CD4-positive, alpha-beta T cell (primary cell): Measurements from ENCODE around the gene MEF2A. TPM values are rescaled to one million over a fixed set of nuclear protein-coding genes. Genes with fewer than 3 reads are reported as not detected.

ENCODE experiments used
- ATAC-seq: fragments of 200-7000 bp; cut with Tn5 transposase; one replicate; pipeline ENCODE4 v1.10.0; 2022; ENCODE audit warnings: mild to moderate bottlenecking; ENCODE audit not compliant: poor library complexity
- CTCF ChIA-PET: fragments of 350-600 bp; sonication (Branson Sonifier 250); formaldehyde crosslinking; loops from one replicate; lab custom pipeline; 2021; ENCODE audit warnings: antibody characterized with exemption, inconsistent platforms; lab: Charles Lee
- POLR2A ChIA-PET: fragments of 350-600 bp; sonication (Branson Sonifier 250); formaldehyde crosslinking; loops from one replicate; lab custom pipeline; 2021; ENCODE audit warnings: antibody characterized with exemption, inconsistent platforms; lab: Charles Lee
- DNase-seq, 14 experiments: peaks; one replicate each; pipeline ENCODE4 v3.0.0-alpha.2; 2013 to 2020; ENCODE audit warnings: mixed read lengths in 2 of 14
- H3K27ac ChIP-seq, 2 donors: one replicate each; pipeline versions ENCODE4 v1.5.1 to v1.7.0; 2013; ENCODE audit warnings: low read length in 2 of 2, low read depth in 1 of 2, mild to moderate bottlenecking in 1 of 2
- H3K27me3 ChIP-seq, 2 experiments: 1 replicate in 1 of 2; 2 replicates in 1 of 2; pipeline versions ENCODE4 v1.6.1 to v1.7.0; 2013; ENCODE audit warnings: low read length in 2 of 2, control low read depth in 1 of 2, mild to moderate bottlenecking in 1 of 2, moderate library complexity in 1 of 2; ENCODE audit not compliant: insufficient read depth in 2 of 2, control insufficient read depth in 1 of 2
- H3K36me3 ChIP-seq: one replicate; pipeline ENCODE4 v1.6.1; 2013; ENCODE audit warnings: low read length, control low read depth; ENCODE audit not compliant: insufficient read depth
- H3K4me1 ChIP-seq: one replicate; pipeline ENCODE4 v1.6.1; 2013; ENCODE audit warnings: low read length, control low read depth; ENCODE audit not compliant: insufficient read depth
- H3K4me3 ChIP-seq: one replicate; pipeline ENCODE4 v1.5.1; 2013; ENCODE audit warnings: mild to moderate bottlenecking, low read length, moderate library complexity
- H3K9me3 ChIP-seq, 2 experiments: 1 replicate in 1 of 2; 2 replicates in 1 of 2; pipeline versions ENCODE4 v1.6.1 to v1.7.0; 2013; ENCODE audit warnings: low read length in 2 of 2, mild to moderate bottlenecking in 2 of 2, control low read depth in 1 of 2, moderate library complexity in 1 of 2; ENCODE audit not compliant: control insufficient read depth in 1 of 2, insufficient read depth in 1 of 2
- H3K27ac Mint-ChIP-seq: one replicate; pipeline ENCODE4 v1.8.0; 2020; ENCODE audit warnings: mixed read lengths
- H3K27me3 Mint-ChIP-seq: one replicate; pipeline ENCODE4 v1.8.0; 2021; ENCODE audit warnings: mixed read lengths
- H3K36me3 Mint-ChIP-seq: one replicate; pipeline ENCODE4 v1.8.0; 2021; ENCODE audit warnings: low read depth, mixed read lengths
- H3K4me1 Mint-ChIP-seq: one replicate; pipeline ENCODE4 v1.8.0; 2021; ENCODE audit warnings: low read depth, mixed read lengths
- H3K4me3 Mint-ChIP-seq: one replicate; pipeline ENCODE4 v1.8.0; 2020; ENCODE audit warnings: mild to moderate bottlenecking, mixed read lengths
- H3K9me3 Mint-ChIP-seq: one replicate; pipeline ENCODE4 v1.8.0; 2020; ENCODE audit warnings: mixed read lengths
- intact Hi-C, 2 experiments: fragments of 100-400 bp; cut with DNase I in 1 of 2; cut with micrococcal nuclease in 1 of 2; formaldehyde crosslinking; loops; one replicate each; pipeline versions ENCODE4 v1.15.1 to v1.9.0; 2023 to 2025; cut with DNase I, micrococcal nuclease
- total RNA-seq, 174 experiments: library from RNA in 2 of 174; stranded (reverse) in 2 of 174; gene quantifications; one replicate each; pipeline ENCODE4 v1.2.3 and lab custom pipeline; 2021 to 2026
- TF ChIP-seq, protein P1 (sequence below): fragments of 200-600 bp; IDR thresholded peaks from one replicate; pipeline ENCODE4 v1.8.0; 2022; ENCODE audit warnings: antibody characterized with exemption, mild to moderate bottlenecking

MEF2A gene
- total RNA-seq, 2 experiments from 2014 or later: 23.2 to 24.9 TPM

DNA sequence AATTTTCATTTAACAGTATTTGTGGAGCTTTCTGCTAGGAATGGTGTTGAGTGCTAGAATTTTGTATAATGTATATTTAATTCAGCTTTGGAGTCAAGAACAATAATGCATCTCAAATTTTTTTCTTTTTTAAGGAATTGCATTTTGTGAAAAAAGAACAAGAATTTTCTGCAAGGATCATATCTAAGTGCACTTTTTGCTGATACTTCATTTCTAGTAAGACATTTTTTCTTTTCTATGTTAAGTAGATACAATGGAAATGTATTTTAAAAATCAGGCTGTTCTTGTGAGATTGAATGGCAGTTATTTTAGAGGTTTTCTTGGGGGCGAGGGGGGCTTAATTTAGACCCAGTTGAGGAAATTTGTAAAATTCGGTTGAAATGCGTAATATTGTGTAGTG lies 32.5 kb downstream of the MEF2A start:
- Mint-ChIP-seq H3K27me3 (no peaks in the 10 kb centered on the region), H3K27ac (no peak overlapping the region), H3K4me3 (no peak overlapping the region), H3K9me3 (peaks cover 9% of the 10 kb centered on the region), H3K4me1 (peaks cover 45% of the 10 kb centered on the region), H3K36me3 (peaks cover 79% of the 10 kb centered on the region)
- no peak for DNase-seq
- intact Hi-C loops: no loop called here
- no peak for ATAC-seq
- Histone ChIP-seq H3K4me3 (no peak overlapping the region), H3K9me3 (peaks cover 3 to 5% of the 10 kb centered on the region in 2 experiments), H3K36me3 (peaks cover 15% of the 10 kb centered on the region), H3K27me3 (no peaks in the 10 kb centered on the region), H3K4me1 (no peaks in the 10 kb centered on the region), H3K27ac (no peak overlapping the region)
- TF ChIP-seq, protein P1, sequence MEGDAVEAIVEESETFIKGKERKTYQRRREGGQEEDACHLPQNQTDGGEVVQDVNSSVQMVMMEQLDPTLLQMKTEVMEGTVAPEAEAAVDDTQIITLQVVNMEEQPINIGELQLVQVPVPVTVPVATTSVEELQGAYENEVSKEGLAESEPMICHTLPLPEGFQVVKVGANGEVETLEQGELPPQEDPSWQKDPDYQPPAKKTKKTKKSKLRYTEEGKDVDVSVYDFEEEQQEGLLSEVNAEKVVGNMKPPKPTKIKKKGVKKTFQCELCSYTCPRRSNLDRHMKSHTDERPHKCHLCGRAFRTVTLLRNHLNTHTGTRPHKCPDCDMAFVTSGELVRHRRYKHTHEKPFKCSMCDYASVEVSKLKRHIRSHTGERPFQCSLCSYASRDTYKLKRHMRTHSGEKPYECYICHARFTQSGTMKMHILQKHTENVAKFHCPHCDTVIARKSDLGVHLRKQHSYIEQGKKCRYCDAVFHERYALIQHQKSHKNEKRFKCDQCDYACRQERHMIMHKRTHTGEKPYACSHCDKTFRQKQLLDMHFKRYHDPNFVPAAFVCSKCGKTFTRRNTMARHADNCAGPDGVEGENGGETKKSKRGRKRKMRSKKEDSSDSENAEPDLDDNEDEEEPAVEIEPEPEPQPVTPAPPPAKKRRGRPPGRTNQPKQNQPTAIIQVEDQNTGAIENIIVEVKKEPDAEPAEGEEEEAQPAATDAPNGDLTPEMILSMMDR: no peak
- ChIA-PET POLR2A (no interaction called here), CTCF (no interaction called here)

DNA sequence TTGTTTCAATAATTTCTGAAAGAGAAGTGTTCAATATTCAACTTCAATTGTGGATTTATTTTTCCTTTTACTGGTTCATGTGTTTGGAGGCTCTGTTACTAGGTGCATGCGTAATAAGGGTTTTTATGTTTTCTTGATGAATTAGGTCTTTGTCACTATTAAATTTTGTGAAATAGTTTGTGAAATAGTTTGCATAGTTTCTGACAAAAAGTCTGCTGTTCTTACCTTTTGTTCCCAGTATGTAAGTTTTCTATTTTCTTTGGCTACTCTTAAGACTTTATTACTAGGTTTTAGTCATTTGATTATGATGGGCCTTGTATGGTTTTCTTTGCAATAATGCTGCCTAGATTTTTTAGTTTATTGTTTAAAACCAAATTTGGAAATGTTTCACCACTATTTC lies 38.0 kb downstream of the MEF2A start:
- Histone ChIP-seq H3K4me1 (no peaks in the 10 kb centered on the region), H3K36me3 (peaks cover 14% of the 10 kb centered on the region), H3K4me3 (no peak overlapping the region), H3K27me3 (no peaks in the 10 kb centered on the region), H3K27ac (no peak overlapping the region), H3K9me3 (no peaks in the 10 kb centered on the region)
- peaks cover 6% of the 10 kb centered on the region for H3K9me3 Mint-ChIP-seq
- POLR2A ChIA-PET: no interaction called here
- no peak overlapping the region for H3K27ac Mint-ChIP-seq
- H3K36me3 Mint-ChIP-seq: peaks cover 54% of the 10 kb centered on the region
- TF ChIP-seq, protein P1: no peak
- DNase-seq (no peak), ATAC-seq (no peak)
- no peak overlapping the region for H3K4me3 Mint-ChIP-seq
- H3K27me3 Mint-ChIP-seq: no peaks in the 10 kb centered on the region
- intact Hi-C loops: no loop called here
- peaks cover 76% of the 10 kb centered on the region for H3K4me1 Mint-ChIP-seq
- CTCF ChIA-PET: no interaction called here

DNA sequence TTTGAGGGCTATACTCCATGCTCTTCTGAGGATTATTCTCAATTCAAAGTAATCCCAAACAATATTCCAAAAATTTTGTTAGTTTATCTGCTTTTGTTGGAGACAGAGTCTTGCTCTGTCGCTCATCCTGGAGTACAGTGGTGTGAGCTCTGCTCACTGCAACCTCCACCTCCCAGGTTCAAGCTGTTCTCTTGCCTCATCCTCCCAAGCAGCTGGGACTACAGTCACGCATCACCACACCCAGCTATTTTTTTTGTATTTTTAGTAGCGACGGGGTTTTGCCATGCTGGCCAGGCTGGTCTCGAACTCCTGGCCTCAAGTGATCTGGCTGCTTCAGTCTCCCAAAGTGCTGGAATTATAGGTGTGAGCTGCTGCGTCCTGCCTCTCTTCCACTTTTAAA lies 39.1 kb downstream of the MEF2A start:
- ChIA-PET CTCF (no interaction called here), POLR2A (interaction anchor here (0.7 kb wide), 1 partner anchor 745 kb away, joined by 3 read pairs; no protein-coding TSS in a partner anchor)
- Histone ChIP-seq H3K4me3 (no peak overlapping the region), H3K4me1 (no peaks in the 10 kb centered on the region), H3K27me3 (no peaks in the 10 kb centered on the region), H3K9me3 (no peaks in the 10 kb centered on the region), H3K27ac (no peak overlapping the region), H3K36me3 (peaks cover 7% of the 10 kb centered on the region)
- TF ChIP-seq, protein P1: no peak
- no peak for DNase-seq
- H3K9me3 Mint-ChIP-seq: peaks cover 6% of the 10 kb centered on the region
- H3K27me3 Mint-ChIP-seq: no peaks in the 10 kb centered on the region
- peaks cover 44% of the 10 kb centered on the region for H3K36me3 Mint-ChIP-seq
- H3K4me3 Mint-ChIP-seq: no peak overlapping the region
- H3K4me1 Mint-ChIP-seq: peaks cover 79% of the 10 kb centered on the region
- intact Hi-C loops: no loop called here
- ATAC-seq: no peak
- H3K27ac Mint-ChIP-seq: no peak overlapping the region
